ENCODE data around the gene CAMK1D. TPM values are rescaled to one million over a fixed set of nuclear protein-coding genes. Genes with fewer than 3 reads are reported as not detected.

Gene CAMK1D
- polyA plus RNA-seq, 1 of the 3 experiments (the other 2 are of a cell fraction): 4.1 TPM

- ChIA-PET CTCF (interaction anchor here (0.8 kb wide), 1 partner anchor 219 kb away, joined by 3 read pairs; no protein-coding TSS in a partner anchor), POLR2A (no interaction called here)
- no peaks in the 10 kb centered on the region for H3K79me2 ChIP-seq (ENCODE audit: insufficient read depth)
- TF ChIP-seq JUND (IDR thresholded peaks at IDR 0.05) (no peak), RCOR1 (IDR thresholded peaks at IDR 0.05; ENCODE audit: low read length) (no peak), ELF1 (IDR thresholded peaks at IDR 0.05) (no peak), TEAD4 (IDR thresholded peaks at IDR 0.05; ENCODE audit: borderline replicate concordance, insufficient read depth) (no peak), YY1 (IDR thresholded peaks at IDR 0.05; ENCODE audit: low read depth) (no peak), ZBTB33 (IDR thresholded peaks at IDR 0.05; ENCODE audit: borderline replicate concordance, low read depth) (no peak), IRF3 (IDR thresholded peaks at IDR 0.05; ENCODE audit: low read depth, low read length) (no peak), PBX3 (IDR thresholded peaks at IDR 0.05) (no peak), EP300 (IDR thresholded peaks at IDR 0.05; ENCODE audit: borderline replicate concordance in 1 of 2, low read depth in 1 of 2, low read length in 1 of 2) (no peak), EZH2phosphoT487 (IDR thresholded peaks at IDR 0.05; ENCODE audit: borderline replicate concordance, low read depth) (no peak), CTCF (IDR thresholded peaks at IDR 0.05) (no peak)
- no peaks in the 10 kb centered on the region; a peak in 2 of 4 replicates for H3K4me1 ChIP-seq (ENCODE audit: control insufficient read depth in 1 of 2, insufficient read depth in 2 of 2, low read depth in 1 of 2, low read length in 1 of 2)
- no peaks in the 10 kb centered on the region for H3K27me3 ChIP-seq (ENCODE audit: insufficient read depth)
- H4K20me1 ChIP-seq (ENCODE audit: insufficient read depth): no peaks in the 10 kb centered on the region
- no peaks in the 10 kb centered on the region for H3K9me2 ChIP-seq
- H3K4me3 ChIP-seq (ENCODE audit: low read depth in 2 of 2, low read length in 1 of 2): no peak overlapping the region
- H3K9me3 ChIP-seq: no peaks in the 10 kb centered on the region
- H2AFZ ChIP-seq (ENCODE audit: low read depth): no peak overlapping the region
- 84% methylated on average over 22 of the region's 26 CpGs for whole genome bisulfite sequencing (ENCODE audit: low lambda C conversion rate)
- no peaks in the 10 kb centered on the region for H3F3A ChIP-seq (replicated peaks; ENCODE audit: insufficient read depth)
- no peak overlapping the region for H3K9ac ChIP-seq
- H3K36me3 ChIP-seq (replicated peaks in 1 of 2; ENCODE audit: control insufficient read depth in 1 of 2, insufficient read depth in 2 of 2, low read length in 1 of 2): no peaks in the 10 kb centered on the region
- no peak overlapping the region for H3K27ac ChIP-seq (ENCODE audit: low read depth in 2 of 2, low read length in 1 of 2)
- no peak for DNase-seq
- no peak overlapping the region for H3K4me2 ChIP-seq
Observed at GRCh38 chr10:12484941-12485805, 135.8 kb downstream of the CAMK1D start.

Data from SK-N-SH (cell line).